GM19468 (cell line): ENCODE data around the gene TBC1D25.
"Not testable (repeated sequence)": the region's sequence is repeated elsewhere in the genome, so short reads cannot be mapped to it uniquely, and the experiment has no call there.

Experiments
- ATAC-seq: cut with Tn5 transposase; IDR thresholded peaks from one replicate; pipeline ENCODE4 v1.9.1; 2021; ENCODE audit warnings: mild to moderate bottlenecking, moderate library complexity, moderate number of reproducible peaks; ENCODE audit not compliant: unreplicated experiment; ENCODE audit errors: extremely low read depth

TBC1D25 gene

GRCh38 chrX:48555731-48556325, 16.3 kb downstream of the TBC1D25 start:
- ATAC-seq = not testable (repeated sequence)

- ATAC-seq = no peak
Measured at GRCh38 chrX:48558271-48558670, 18.8 kb downstream of the TBC1D25 start.

- ATAC-seq = no peak
Measured at GRCh38 chrX:48559636-48560035, 20.1 kb downstream of the TBC1D25 start.

GRCh38 chrX:48560056-48560455, 20.5 kb downstream of the TBC1D25 start:
- no peak for ATAC-seq

GRCh38 chrX:48560681-48561080, 21.2 kb downstream of the TBC1D25 start:
- ATAC-seq = no peak

GRCh38 chrX:48569958-48570357, 30.4 kb downstream of the TBC1D25 start:
- no peak for ATAC-seq

GRCh38 chrX:48573690-48574269, 34.3 kb downstream of the TBC1D25 start:
- no peak for ATAC-seq

- ATAC-seq = peak; percentile 47
Measured at GRCh38 chrX:48574270-48575266, 35.1 kb downstream of the TBC1D25 start, which contains the start of gene RBM3. Gene RBM3 (plus strand): TSS chrX:48574484. CDS start chrX:48575181, 697 bp downstream.

- no peak for ATAC-seq
Measured at GRCh38 chrX:48575642-48576041, 36.1 kb downstream of the TBC1D25 start.

- no peak for ATAC-seq
Measured at GRCh38 chrX:48576108-48576507, 36.6 kb downstream of the TBC1D25 start.

- no peak for ATAC-seq
Measured at GRCh38 chrX:48578661-48579128, 39.2 kb downstream of the TBC1D25 start.

GRCh38 chrX:48579259-48579658, 39.7 kb downstream of the TBC1D25 start:
- no peak for ATAC-seq

- no peak for ATAC-seq
Measured at GRCh38 chrX:48580662-48581061, 41.1 kb downstream of the TBC1D25 start.

- no peak for ATAC-seq
Measured at GRCh38 chrX:48584698-48585097, 45.2 kb downstream of the TBC1D25 start.

GRCh38 chrX:48589482-48590162, 50.1 kb downstream of the TBC1D25 start:
- ATAC-seq = no peak

- no peak for ATAC-seq
Measured at GRCh38 chrX:48590203-48591103, 50.9 kb downstream of the TBC1D25 start.

- ATAC-seq = no peak
Measured at GRCh38 chrX:48591255-48591791, 51.8 kb downstream of the TBC1D25 start.

GRCh38 chrX:48592971-48593370, 53.5 kb downstream of the TBC1D25 start:
- ATAC-seq = no peak

- no peak for ATAC-seq
Measured at GRCh38 chrX:48595929-48596328, 56.4 kb downstream of the TBC1D25 start.
